AG08396 (cell line): ENCODE data around the gene ZNF821.
"Not testable (repeated sequence)": the region's sequence is repeated elsewhere in the genome, so short reads cannot be mapped to it uniquely, and the experiment has no call there.

Source experiments
- DNase-seq: peaks from one replicate; pipeline ENCODE4 v3.0.0; 2012; ENCODE audit warnings: low spot score, mixed read lengths

Gene ZNF821, protein sequence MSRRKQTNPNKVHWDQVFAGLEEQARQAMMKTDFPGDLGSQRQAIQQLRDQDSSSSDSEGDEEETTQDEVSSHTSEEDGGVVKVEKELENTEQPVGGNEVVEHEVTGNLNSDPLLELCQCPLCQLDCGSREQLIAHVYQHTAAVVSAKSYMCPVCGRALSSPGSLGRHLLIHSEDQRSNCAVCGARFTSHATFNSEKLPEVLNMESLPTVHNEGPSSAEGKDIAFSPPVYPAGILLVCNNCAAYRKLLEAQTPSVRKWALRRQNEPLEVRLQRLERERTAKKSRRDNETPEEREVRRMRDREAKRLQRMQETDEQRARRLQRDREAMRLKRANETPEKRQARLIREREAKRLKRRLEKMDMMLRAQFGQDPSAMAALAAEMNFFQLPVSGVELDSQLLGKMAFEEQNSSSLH

DNA sequence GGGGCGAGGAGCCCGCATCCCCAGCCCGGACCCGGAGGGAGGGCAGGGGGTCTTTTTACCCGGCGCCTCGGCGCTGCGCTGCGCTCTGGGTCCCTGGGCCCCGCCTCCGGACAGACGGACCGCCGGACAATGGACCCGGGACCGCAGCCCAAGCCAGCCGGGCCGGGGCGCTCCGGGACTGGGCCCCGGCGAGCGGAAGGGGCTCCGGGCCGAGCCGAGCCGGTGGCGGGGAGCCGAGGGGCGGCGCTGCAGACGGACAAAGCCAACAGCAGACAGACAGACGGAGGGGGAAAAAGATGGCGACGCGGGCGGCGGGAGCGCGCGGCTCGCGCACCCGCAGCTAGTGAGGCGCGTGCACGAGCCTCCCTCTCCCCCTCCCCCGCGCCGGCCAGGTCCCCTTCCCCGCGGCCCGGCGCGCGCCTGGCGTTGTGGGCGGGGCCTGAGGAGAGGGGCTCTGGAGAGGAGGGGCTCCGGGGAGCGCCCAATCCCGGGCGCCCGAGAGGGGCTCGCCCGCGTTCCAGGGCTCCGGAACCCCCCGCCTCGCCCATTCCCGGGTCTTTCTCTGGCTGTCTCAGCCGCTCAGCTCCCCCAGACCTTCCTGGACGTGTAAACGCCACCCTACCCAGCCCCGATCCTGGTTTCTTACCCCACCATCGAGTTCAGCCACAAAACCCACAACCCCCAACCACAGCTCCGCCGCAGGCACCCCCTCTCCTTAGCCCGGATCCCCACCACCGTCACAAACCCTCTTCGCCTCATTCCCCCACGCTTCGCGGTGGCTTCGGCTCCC, at the start of gene ZNF821:
Gene ZNF821 (minus strand): TSS at position 334 of the 790 bp plus-strand sequence. CDS start 4,236 bp downstream, outside the sequence.
- DNase-seq = peak; percentile 95

DNA sequence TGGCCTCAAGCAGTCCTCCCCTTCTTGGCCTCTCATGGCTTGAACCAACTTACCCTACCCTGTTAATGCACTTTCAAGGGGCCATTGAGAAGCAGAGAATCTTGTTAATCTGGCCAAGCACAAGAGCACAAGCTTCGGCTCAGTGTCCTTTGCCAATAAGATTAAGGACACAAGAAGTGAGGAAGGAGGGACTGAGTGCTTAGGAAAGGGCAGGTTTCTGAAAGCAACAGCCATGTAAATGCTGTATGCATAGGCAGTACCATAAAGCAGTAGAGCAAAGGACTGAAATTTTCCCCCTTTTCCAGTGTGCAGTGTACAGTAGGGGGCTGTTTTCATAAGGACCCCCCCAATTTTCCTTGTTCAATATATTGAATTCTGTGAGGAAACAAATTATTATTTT, 49.0 kb upstream of the ZNF821 start:
- no peak for DNase-seq

DNA sequence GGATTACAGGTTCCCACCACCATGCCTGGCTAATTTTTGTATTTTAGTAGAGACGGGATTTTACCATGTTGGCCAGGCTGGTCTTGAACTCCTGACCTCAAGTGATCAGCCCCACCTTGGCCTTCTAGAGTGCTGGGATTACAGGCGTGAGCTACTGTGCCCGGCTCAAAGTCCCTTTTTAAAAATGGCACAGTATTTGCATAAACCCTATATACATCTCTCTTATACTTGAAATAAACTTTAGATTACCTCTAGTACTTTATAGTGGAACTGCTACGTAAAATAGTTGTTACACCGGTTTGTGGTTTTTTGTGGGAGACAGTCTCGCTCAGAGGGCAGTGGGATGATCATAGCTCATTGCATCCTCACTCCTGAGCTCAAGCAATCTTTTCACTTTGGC, 47.6 kb upstream of the ZNF821 start:
- no peak for DNase-seq

DNA sequence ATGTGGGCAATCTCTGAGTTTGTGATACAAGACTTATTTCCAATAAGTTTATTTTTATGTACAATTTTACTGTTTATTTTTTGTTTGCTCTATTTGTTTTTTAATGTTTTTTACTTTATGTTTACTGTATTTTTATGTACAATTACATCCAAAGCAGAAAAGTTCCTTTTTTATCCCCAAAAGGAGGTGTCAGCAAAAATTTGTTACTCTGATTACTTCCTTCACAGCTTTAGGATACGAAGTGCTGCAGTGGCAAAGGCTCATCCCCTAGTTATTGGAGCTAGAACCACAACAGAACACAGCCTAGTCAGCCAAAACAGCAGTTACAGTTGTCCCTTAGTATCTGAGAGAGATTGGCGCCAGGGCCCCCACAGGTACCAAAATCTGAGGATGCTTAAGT, 47.0 kb upstream of the ZNF821 start:
- DNase-seq = no peak

DNA sequence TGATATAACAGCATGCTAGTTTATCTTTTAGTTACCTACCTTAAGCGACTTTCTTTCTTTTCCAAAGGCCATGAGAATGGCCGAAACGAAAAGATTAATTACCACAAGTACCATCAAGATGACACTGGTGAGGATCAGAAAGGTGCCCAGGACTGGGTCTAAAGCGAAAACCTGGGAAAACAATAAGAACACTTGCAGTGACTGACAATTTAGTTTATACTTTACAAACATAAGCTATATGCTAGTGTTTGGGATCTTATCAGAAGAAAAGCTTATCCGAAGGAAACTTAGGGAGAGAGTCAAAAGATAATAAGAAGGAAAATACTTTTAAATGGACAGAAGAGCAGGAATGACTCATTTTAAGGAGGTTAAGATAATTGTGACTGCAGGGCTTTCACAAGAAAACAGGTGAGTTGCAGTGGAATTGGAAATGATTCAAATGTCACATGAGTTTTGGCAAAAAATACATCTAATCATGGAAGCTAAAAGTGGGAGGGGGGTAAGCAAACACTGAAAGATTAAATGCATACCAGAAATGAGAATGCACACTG, 46.1 kb upstream of the ZNF821 start:
- no peak for DNase-seq

DNA sequence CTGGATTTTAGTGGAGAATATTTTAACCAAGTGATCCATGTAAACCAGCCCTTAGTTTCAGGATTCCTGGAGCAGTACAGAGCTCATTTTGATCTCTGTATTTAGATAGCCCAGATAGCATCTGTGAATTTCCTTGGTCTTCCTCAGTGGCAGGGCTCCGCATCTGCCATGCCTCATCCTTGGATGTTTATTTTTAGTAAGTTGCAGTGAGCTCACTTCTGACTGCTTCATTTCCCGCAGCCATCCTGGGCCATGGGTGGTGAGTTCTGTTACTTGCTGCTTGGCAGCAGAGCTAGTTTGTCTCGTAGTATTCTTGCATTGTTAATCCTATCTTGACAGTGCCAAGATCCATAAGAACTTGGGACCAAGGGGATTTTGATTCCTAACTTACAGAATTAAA, 45.1 kb upstream of the ZNF821 start:
- DNase-seq = peak; percentile 77

DNA sequence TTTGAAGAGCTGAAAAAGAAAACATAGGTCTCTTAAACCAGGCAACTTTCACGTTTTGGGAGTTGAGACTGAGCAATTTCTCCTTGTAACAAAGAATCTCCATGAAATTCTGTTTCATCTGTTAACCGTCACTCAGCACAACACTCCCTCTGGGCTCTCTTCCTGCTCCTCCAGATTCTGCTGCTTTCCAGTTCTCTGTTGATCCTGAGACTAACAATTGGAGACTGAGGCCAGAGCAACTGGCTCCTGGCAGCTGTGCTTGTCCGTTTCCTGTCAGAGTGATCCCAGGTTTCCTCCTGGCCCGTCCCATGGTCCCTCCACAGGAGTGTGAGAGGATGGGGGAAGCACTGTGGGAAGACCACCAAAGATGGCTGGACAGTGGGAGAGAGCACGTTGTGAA, 43.8 kb upstream of the ZNF821 start:
- no peak for DNase-seq

DNA sequence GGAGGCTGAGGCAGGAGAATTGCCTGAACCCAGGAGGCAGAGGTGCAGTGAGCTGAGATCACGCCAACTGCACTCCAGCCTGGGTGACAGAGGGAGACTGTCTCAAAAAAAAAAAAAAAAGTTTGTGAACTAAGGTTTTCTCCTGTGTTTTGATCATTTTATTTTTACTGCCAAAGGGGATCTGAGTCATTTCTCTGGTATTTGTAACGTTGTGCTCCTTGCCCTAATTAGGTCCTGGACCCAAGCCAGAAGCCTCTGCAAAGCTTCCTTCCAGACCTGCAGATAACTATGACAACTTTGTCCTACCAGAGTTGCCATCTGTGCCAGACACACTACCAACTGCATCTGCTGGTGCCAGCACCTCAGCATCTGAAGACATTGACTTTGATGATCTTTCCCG, 43.4 kb upstream of the ZNF821 start:
- peak; percentile 72 for DNase-seq

DNA sequence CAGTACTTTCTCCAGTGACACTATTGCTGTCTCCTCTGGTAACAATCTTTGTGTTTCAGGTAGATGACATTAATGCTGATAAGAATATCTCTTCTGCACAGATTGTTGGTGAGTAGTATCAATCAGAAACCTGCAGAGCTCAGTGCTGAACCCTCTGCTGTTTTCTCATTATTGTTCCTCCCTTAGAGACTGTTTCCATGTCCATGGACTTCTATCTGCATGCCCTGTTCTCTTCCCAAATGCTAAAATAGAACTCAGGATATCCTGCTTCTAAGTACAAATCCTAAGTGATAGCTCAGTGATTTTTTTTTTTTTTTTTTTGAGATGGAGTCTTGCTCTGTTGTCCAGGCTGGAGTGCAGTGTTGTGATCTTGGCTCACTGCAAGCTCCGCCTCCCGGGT, 40.7 kb upstream of the ZNF821 start:
- no peak for DNase-seq

DNA sequence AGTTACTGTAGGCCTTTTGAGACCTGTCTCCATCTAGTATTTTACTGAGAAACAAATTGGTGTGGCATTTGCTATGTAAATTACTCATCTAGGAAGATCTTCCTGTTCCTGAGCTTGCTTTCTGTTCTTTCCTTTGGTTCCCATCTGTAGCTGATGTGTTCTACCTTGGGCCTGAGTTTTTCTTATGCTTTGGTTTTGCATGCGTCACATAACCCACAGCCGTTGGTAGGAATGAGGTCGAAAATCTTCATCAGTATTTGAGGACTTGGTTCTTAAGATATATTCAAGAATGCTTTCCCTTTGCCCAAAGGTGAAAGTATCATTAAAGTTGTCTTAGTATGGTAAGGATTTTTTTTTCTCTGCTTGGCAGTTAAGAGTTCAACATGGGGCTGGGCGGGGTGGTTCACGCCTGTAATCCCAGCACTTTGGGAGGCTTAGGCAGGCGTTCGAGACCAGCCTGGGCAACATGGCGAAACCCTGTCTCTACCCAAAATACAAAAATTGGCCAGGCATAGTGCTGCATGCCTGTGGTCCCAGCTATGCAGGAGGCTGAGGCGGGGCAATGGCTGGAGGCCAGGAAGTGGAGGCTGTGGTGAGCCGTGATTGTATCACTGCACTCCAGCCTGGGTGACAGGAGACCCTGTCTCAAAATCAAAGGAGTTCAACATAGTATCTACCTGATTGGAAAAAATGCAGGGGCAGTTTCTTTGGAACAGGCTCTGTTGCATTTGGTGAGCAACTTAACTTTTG, 40.1 kb upstream of the ZNF821 start:
- DNase-seq = no peak

DNA sequence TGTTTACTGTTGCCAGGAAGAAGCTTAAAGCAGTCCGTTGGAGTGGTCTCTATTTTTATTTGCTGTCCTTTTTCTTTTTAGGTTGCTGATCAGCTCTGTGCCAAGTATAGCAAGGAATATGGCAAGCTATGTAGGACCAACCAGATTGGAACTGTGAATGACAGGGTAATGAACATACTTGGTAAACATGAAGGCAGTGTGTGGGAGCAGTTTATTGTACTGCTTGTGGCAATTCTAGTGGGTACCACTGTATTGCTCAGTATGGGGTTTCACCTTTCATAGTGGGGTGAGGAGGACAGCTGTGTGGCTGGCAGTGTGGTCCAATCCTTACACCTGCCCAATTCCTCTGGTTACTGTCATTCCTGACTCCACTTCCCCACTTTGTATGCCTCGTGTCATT, 36.7 kb upstream of the ZNF821 start:
- no peak for DNase-seq

DNA sequence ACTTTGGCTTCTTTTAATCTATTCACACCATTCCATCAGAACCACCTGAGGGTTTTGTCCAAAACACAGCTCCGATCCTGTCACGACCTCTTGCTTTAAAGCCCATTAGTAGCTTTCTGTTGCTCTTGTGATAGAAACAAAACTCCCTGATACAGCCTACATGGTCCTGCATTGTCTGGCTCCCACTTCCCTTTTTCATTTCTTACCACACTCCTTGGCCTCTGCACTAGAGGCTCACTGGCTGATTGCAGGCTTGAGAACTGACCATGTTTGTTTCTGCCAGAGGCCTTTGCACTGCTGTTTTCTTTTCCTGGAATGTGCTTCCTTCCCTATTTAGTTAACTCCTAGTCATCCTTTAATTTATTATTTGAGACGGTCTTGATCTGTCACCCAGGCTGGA, 35.1 kb upstream of the ZNF821 start:
- DNase-seq = no peak

DNA sequence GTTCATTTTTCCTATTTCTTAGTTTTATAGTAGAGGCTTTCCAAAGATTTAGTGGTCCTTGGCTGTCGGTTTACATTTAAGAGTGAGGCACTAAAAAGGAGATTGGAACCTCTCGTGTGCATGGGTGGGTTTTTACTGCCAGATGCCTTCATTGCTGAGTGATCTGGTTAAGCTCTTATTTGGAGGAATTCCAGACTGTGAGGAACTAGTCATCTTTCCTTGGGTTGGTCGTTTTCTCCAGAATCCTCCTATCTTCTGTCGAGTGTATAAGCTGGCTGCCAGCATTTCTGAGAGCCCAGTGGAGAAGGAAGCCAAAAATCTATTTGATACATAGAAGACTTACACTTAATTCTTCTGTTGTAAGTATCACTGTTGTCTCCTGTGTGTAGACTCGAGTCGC, 33.9 kb upstream of the ZNF821 start:
- peak; percentile 44 for DNase-seq

DNA sequence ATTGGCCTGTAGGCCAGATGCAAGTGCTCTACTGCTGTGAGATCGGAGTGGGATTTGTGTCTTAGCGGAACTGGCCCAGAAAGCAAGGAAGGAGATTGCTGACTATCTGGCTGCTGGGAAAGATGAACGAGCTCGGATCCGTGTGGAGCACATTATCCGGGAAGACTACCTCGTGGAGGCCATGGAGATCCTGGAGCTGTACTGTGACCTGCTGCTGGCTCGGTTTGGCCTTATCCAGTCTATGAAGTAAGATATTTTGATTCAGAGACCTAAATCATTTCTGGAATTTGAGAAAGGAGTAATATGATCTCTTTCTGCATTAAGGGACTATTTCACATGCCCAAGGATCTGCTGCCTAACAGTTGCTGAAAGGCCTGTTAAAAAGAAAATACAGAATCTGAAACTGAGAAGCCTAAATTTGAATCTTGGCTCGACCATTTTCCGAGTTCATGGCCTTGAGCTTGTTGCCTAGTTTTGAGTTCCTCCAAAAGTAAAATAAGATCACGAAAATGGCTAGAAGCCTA, 32.5 kb upstream of the ZNF821 start:
- no peak for DNase-seq

DNA sequence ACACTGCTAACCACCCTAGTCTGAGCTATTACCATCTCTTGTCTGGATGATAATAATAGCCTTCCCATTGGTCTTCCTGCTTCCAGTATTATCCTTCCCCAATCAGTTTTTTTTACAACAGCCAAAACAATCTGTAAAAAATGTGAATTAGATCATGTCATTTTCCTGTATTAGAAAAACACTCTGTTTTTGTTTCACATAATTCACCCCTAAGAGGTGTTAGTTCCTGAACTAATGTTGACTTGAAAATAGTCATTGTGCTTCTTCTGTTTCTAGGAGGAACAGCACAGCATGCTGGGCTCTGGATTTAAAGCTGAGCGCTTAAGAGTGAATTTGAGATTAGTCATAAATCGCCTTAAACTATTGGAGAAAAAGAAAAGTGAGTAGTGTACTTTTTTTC, 31.4 kb upstream of the ZNF821 start:
- no peak for DNase-seq

DNA sequence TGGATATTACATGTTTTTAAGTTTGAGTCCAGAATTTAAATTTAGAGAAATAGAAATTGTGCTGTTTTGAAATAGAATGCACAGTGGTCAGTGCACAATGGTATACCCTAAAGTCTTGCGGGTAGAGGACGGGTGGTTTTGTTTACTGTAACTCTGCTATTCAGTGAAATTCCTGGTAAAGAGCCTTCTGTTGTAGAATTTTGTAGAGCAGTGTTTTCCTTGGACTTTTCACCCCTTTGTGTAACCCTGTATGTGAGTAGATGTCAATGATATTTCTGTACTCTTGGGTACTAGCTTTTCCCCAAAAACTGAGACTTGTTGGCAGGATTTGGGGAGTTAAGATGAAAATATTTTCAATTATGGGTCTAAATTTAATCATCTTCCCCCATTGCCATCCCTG, 30.8 kb upstream of the ZNF821 start:
- DNase-seq = no peak

DNA sequence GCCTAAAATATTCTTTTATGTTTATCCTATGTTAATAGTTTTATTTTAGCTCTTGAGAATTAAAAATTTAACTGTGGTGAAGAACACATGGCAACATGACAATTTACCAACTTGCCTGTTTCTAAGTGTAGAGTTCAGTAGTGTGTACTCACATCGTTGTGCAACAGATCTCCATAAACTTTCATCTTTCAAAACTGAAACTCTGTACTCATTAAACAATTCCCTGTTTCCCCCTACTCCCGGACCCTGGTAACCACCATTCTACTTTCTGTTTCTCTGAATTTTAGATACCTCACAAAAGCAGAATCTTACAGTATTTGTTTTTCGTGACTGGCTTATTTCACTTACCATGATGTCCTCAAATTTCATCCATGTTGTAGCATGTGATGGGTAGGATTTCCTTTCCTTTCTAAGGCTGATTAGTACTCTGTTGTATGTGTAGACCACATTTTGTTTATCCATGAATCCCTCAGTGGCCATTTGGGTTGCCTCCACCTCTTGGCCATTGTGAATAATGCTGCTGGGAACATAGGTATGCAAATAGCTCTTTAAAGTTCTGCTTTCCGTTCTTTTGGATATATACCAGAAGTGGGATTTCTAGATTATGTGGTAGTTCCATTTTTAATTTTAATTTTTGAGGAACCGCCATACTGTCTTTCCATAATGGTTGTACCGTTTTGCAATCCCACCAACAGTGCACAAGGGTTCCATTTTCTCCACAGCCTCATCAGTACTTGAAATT, 28.7 kb upstream of the ZNF821 start:
- DNase-seq = no peak

DNA sequence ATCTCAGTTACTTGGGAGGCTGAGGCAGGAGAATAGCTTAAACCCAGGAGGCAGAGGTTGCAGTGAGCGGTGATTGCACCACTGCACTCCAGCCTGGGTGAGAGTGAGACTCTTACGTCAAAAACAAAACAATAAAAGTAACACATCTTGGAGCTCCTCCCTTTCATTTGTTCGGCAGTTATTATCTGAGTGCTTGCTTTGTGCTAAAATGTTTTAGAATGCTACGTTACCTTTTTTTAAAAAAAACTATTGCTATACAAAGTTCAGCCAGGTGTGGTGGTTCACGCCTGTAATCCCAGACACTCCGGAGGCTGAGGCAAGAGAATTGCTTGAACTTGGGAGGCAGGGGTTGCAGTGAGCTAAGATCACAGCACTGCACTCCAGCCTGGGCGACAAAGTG, 27.1 kb upstream of the ZNF821 start:
- no peak for DNase-seq

DNA sequence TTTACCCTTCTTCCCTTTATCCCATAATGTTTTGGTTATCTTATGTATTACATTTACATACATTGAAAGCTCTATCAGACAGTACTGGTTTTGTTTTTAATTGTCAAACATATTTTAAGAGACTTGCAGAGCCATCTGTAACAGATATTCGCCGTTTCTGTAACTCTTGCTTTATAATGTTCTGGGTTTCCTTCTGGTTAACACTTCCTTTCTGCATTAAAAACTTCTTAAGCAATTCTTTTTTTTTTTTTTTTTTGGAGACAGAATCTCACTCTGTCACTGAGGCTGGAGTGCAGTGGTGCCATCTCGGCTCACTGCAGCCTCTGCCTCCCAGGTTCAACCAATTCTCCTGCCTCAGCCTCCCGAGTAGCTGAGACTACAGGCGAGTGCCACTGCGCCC, 21.8 kb upstream of the ZNF821 start:
- not testable (repeated sequence) for DNase-seq

DNA sequence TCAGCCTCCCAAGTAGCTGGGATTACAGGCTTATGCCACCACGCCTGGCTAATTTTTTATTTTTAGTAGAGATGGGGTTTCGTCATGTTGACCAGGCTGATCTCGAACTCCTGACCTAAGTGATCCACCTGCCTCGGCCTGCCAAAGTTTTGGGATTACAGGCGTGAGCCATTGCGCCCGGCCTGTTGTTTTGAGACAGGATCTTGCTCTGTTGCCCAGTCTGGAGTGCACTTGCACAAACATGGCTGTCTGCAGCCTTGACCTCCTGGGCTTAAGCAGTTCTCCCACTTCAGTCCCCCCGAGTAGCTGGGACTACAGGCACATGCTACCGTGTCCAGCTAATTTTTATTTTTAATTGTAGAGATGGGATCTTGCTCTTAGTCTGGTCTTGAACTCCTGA, 20.3 kb upstream of the ZNF821 start:
- no peak for DNase-seq

DNA sequence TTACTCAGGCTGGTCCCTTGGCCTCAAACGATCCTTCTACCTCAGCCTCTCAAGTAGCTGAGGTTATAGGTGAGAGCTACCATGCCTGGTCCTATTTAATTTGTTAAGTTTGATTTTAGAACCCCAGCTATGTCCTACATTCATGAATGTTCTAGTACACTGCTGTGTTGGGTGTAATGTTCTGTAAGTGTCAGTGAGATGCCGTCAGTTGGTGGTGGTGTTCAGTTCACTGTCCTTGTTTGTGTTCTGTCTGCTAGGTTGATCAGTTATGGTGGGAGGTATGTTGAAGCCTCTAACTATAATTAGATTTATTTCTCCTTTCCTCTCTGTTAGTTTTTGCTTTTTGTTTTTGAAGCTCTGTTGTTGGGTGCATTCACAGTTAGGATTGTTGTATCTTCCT, 19.6 kb upstream of the ZNF821 start:
- DNase-seq = no peak
